Stimulated activated CD4-positive, alpha-beta T cell treated with anti-CD3 and anti-CD28 coated beads, Interleukin-4, amount 100 ng/mL, for 4 hours (primary cell): ENCODE data around the gene NCKAP5.
"Not testable (repeated sequence)": the region's sequence is repeated elsewhere in the genome, so short reads cannot be mapped to it uniquely, and the experiment has no call there.

Experiments used
- DNase-seq, 2 experiments: peaks; one replicate each; pipeline ENCODE4 v3.0.0-alpha.2; 2020

NCKAP5 gene

GRCh38 chr2:133496501-133497269, 71.6 kb downstream of the NCKAP5 start:
- no peak for DNase-seq

- no peak for DNase-seq
Measured at GRCh38 chr2:133495226-133495625, 73.0 kb downstream of the NCKAP5 start.

- no peak for DNase-seq
Measured at GRCh38 chr2:133492719-133493380, 75.4 kb downstream of the NCKAP5 start.

DNA sequence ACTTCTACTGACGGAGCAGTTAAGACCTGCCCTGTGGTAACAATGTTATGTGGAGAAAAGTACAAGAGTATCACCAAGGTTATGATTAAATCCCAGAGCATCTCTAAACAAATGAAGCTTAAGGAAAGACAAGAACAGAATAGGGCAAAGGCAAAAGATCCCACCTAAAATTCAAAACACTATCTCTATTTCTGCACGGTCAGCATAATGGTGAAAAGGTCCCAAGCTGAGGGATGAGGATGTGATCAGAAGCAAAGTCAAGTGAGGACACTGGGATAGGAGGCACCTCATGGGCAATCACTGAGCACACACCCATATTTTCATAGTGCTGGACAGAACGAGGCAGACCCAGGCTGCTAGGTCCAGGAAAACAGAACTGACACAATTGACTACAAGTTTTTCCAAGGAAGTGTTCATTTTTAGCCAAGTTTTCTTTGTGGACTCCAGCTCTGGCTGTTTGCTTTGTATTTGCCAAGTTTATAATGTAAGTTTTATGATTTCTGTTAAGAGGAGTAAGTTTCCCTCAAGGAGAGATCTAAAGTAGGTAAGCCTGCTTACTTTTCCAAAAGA, 77.8 kb downstream of the NCKAP5 start:
- no peak for DNase-seq

DNA sequence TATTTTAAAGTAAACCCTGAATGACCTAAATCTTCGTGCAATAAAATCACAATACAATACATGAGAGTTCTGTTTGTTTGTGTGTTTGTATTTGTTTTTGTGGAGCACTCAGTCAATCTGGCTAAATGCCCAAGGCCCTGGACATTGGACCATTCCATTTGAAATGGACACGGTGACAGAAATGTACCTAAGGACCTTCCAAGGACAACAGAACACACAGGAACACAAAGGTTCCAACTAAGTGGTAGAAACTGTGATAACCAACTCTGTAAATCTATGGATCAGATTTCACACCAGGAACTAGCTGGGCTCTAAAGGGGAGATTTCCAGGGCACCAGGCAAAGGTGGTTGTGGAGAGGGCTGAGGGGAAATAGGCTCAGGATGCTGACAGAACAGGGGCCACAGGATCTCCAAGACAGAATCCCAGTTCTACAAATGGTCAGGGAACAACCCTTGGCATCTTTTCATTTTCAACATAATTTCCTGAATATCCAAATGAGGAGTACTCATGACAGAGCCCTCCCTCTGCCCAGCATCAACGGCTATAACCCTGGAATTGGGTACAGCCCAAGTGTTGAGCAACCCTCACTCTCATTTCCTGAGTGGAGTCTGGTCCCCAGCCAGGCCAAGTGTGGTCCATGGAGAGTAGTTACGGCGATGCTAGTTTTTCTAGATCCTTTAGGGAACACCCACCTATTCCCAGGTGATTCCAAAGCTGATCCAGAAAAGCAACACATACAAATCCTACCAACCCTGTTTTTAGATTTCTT, 78.4 kb downstream of the NCKAP5 start:
- no peak for DNase-seq

DNA sequence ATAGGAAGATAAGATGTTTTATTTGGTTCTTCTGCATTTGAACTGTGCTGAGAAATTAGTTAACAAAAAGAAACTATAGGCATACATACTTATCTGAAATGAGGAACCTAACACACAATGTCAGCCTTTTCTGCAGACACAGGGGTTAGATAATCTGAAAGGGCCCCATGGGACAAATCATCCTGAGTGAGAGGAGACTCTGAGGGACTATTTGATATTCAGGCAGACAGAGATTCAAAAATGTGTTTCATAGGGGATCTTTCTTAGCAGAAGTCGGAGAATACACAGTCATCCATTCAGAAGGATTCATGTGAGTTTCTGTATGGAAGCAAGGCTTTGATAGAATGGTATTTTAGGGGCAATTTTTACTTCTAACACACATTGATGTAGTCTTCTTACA, 79.1 kb downstream of the NCKAP5 start:
- no peak for DNase-seq

DNA sequence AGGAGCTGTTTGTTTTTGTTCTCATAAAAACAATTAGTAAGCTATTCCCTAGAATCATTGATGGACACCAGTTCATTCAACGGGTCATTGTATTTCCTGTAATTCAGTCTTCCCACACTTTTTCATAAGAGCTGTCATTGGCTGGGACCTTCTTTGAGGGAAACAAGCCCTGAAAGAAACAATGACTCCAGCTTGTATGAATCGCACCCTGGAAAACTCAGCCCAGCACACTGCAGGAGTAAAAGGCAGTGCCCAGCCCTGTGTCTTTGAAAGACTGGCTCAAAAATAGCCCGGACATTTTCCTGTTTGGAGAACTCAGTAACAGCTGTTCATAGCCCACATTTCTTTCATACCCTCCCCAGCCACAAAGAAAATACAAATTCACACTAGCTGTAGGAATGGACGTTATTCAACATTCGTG, 81.5 kb downstream of the NCKAP5 start:
- DNase-seq, result no peak

DNA sequence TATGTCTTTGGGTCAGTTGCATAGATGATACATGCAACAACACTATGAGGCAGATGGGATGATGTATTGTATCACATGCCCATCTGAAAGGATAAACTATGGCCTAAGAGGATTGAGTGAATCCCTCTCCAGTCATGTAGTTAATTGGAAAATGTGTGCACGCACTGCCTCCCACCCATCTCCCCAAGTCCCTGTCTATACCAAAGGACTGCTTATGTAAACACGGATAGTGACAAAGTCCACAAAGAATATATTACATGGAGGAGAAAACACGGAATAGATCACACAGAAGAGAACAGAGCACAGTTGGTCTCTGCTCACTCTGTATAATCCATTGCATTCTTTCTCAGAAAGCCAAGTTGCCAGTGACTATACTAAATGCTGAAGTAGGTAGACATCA, 82.4 kb downstream of the NCKAP5 start:
- no peak for DNase-seq

- no peak for DNase-seq
Measured at GRCh38 chr2:133484784-133485183, 83.5 kb downstream of the NCKAP5 start.

GRCh38 chr2:133484106-133484505, 84.2 kb downstream of the NCKAP5 start:
- no peak for DNase-seq

GRCh38 chr2:133483181-133483580, 85.1 kb downstream of the NCKAP5 start:
- DNase-seq, result no peak

- DNase-seq, result no peak
Measured at GRCh38 chr2:133480707-133481429, 87.4 kb downstream of the NCKAP5 start.

DNA sequence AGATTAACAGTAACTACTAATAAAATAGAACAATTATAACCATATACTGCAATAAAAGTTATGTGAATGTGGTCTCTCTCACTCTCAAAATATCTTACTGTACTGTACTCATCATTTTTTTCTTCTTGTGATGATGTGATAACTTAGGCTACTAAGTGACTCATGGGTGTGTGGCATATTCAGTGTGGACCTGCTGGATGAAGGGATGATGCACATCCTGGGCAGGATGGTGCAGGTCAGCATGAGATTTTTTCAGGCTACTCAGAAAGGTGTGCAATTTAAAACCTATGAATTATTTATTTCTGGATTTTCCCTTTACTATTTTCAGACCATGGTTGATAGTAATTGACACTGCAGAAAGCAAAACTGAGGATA, 90.7 kb downstream of the NCKAP5 start:
- no peak for DNase-seq

DNA sequence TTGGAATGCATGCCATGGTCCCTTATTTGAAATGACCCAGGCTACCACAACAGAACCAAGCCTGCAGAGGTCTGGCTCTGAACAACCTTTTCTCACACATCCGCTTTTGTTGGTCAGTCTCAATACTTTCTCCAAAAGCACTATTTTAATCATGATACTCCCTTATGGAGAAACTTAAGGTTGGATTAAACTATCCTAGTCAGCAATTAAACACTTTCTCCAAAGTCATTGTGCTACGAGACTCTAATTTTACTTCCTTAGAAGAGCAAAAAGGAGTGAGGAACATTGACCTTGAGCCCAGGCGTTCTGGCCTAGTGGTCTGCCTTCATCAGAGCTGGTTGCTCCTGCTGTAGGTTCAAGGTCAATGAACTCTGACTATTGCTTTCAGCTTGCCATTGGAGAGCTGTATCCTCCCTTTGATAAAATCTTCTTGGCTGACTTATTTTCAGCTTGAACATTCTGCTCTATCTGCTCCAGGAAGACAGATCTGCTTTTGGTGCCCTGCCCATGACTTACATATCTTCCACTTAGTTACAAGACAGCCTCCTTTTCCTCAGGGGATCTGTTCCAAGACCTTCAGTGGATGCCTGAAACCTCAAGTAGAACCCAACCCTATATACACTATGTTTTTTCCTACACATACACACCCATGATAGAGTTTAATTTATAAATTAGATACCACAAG, 91.2 kb downstream of the NCKAP5 start:
- no peak for DNase-seq

DNA sequence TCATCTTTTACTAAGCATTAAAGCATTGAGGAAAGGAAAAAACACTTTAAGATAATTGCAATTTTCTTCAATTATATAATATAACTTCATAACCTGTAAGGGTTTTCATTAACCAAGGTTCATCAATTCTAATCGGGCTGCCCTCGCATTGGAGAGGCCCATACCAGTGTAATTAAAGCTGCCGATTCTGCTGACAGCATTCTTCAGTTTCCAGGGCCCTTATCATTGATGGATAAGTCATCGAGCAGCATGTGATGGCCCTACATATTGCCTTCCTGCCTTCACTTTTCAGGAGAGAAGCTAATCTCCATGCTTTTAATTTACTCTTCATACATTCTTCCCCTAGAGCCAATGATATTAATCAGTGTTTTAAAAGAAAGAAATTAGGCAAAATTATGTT, 92.0 kb downstream of the NCKAP5 start:
- DNase-seq, result no peak

GRCh38 chr2:133475610-133476009, 92.7 kb downstream of the NCKAP5 start:
- DNase-seq, result no peak

GRCh38 chr2:133470446-133470845, 97.8 kb downstream of the NCKAP5 start:
- not testable (repeated sequence) for DNase-seq

DNA sequence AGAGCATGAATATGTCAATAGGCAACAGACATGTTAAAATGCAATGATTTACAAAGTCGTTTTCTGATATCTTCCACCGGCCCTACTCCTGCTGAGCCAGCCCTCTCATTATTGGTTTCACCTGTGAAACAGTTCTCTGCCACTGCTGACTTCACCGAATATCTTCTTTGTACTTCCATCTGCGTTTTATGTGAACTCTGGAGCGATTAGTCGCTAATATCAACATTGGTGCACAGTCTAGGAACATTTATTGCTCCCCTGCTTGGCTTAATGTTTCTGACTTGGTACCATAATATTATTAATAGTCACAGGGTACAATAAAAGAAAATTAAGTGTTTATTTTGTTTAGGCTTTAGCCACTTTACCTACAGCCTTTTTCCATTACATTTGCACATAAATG, 105.5 kb downstream of the NCKAP5 start:
- DNase-seq, result no peak

DNA sequence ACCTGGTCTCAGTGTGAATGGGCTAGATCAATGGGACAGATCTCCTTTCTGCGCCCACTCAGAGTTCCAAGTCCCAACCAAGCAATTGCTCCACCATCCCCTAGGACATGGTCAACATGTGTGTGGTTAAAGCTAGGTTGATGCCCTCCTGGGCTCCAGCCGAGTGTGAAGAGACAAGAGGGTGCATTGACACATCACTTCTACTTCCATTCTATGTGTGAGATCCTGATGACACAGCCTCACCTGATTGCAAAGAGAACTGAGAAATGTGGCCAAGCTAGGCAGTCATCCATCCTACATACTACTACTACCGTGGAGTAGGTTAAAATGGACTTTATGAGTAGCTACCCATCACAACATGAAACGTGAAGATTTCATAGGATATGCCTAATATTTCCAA, 106.8 kb downstream of the NCKAP5 start:
- DNase-seq, result no peak

- no peak for DNase-seq
Measured at GRCh38 chr2:133459590-133459989, 108.7 kb downstream of the NCKAP5 start.

GRCh38 chr2:133458280-133458679, 110.0 kb downstream of the NCKAP5 start:
- DNase-seq, result no peak

DNA sequence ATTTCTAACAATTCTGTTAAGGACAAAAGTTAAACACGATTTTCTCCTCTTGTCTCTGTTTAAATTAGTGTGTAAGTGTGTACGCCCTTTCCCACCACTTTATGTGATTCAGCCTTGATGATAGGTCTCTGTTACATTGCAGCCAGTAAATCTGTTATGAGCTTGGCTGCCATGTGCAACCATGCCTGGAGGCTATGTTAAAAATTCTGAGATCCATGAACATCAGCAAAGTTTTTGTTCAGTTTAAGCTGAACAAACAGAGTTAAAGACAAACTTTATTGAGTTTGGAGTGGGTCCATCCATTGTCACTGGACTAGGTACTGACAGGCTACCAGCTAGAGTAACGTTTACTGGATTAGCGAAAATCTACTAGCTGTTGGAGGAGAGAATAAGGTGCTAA, 110.4 kb downstream of the NCKAP5 start:
- DNase-seq, result no peak
